Sigmoid colon (tissue), 7 donors: ENCODE data around the gene AURKAIP1. TPM values are rescaled to one million over a fixed set of nuclear protein-coding genes. Genes with fewer than 3 reads are reported as not detected.

Experiments
- DNase-seq: peaks from one replicate; pipeline ENCODE4 v3.0.0-alpha.2; 2019
- H3K27ac ChIP-seq, 4 donors: fragments of 200-600 bp; sonication (generic); one replicate each; pipeline ENCODE4 v1.5.1; 2016 to 2019; ENCODE audit warnings: mild to moderate bottlenecking in 1 of 4
- H3K27me3 ChIP-seq, 3 donors: fragments of 200-600 bp; sonication (generic); one replicate each; pipeline ENCODE4 v1.5.1; 2019; ENCODE audit warnings: mild to moderate bottlenecking in 1 of 3
- H3K36me3 ChIP-seq, 4 donors: fragments of 200-600 bp; sonication (generic); one replicate each; pipeline ENCODE4 v1.5.1; 2016 to 2019
- H3K4me1 ChIP-seq, 4 donors: fragments of 200-600 bp; sonication (generic); one replicate each; pipeline ENCODE4 v1.5.1; 2017 to 2019
- H3K4me3 ChIP-seq, 4 donors: fragments of 200-600 bp; sonication (generic); one replicate each; pipeline ENCODE4 v1.5.1; 2017 to 2019; ENCODE audit warnings: mild to moderate bottlenecking in 2 of 4, moderate library complexity in 1 of 4
- H3K9me3 ChIP-seq, 4 donors: fragments of 200-600 bp in 3 of 4; sonication (generic) in 3 of 4; one replicate each; pipeline versions ENCODE4 v1.5.1 to v1.6.1; 2013 to 2019
- CTCF ChIP-seq, 4 experiments: fragments of 450-650 bp in 3 of 4; fragments of 200-600 bp in 1 of 4; IDR thresholded peaks; one replicate each; pipeline ENCODE4 v1.5.1; 2016 to 2019; ENCODE audit warnings: antibody characterized with exemption in 4 of 4, mild to moderate bottlenecking in 3 of 4, moderate library complexity in 2 of 4
- EP300 ChIP-seq, 4 donors: sonication (generic); formaldehyde crosslinking; IDR thresholded peaks; one replicate each; pipeline ENCODE4 v1.6.1; 2017; ENCODE audit warnings: antibody characterized with exemption in 4 of 4
- POLR2A ChIP-seq, 2 donors: fragments of 450-650 bp; IDR thresholded peaks; one replicate each; pipeline ENCODE4 v1.6.1; 2016; ENCODE audit warnings: antibody characterized with exemption in 2 of 2, mild to moderate bottlenecking in 2 of 2, moderate library complexity in 2 of 2
- POLR2AphosphoS5 ChIP-seq, 4 donors: sonication (generic); formaldehyde crosslinking; IDR thresholded peaks; one replicate each; pipeline ENCODE4 v1.6.1; 2017; ENCODE audit warnings: antibody characterized with exemption in 4 of 4
- WGBS, 2 donors: extraction: QIAGEN DNeasy Blood & Tissue Kit; methylation state at CpG; one replicate each; pipeline ENCODE4 v1.1.7; 2013; 5-methylcytosine and 5-hydroxymethylcytosine counted together
- intact Hi-C: fragments of 100-400 bp; cut with DNase I; formaldehyde crosslinking; loops from one replicate; pipeline ENCODE4 v1.15.1; 2023
- polyA plus RNA-seq, 3 donors: library from polyadenylated mRNA; stranded (reverse); fragments of 200-250 nt; gene quantifications; one replicate each; pipeline ENCODE4 v1.2.3, GENCODE V29; 2013
- total RNA-seq, 4 donors: library from RNA; depleted of rRNA; stranded (reverse); fragments of >200 nt; gene quantifications; one replicate each; pipeline ENCODE4 v1.1.0, GENCODE V29; 2016
- donor health status: healthy with polysubstance abuse.
- donor health status: Bipolar disorder and iron deficiency.
- donor health status: healthy.

The AURKAIP1 gene
- total and polyA plus RNA-seq, 7 donors = 89.3 to 288 (median 143) TPM

- peaks cover 31 to 79% (median 57%) of the 10 kb centered on the region in 4 donors for H3K36me3 ChIP-seq
- no peaks in the 10 kb centered on the region for H3K27me3 ChIP-seq
- WGBS, 2 donors = 93 to 94% methylated on average over 11 of the region's 11 CpGs
- no peak overlapping the region for H3K4me3 ChIP-seq
- no peaks in the 10 kb centered on the region for H3K9me3 ChIP-seq
- peak overlapping the region in 1 of 4 donors; percentile 22 for H3K27ac ChIP-seq
- TF ChIP-seq POLR2A (IDR thresholded peaks at IDR 0.05) (no peak), EP300 (IDR thresholded peaks at IDR 0.05) (no peak), POLR2AphosphoS5 (IDR thresholded peaks at IDR 0.05) (no peak), CTCF (IDR thresholded peaks at IDR 0.05) (no peak)
- no peak for DNase-seq
- peaks cover 0 to 43% (median 21%) of the 10 kb centered on the region in 4 donors for H3K4me1 ChIP-seq
- intact Hi-C loops = no loop called here
These were observed 20.2 kb upstream of the AURKAIP1 start for GRCh38 chr1:1395166-1395565.

GRCh38 chr1:1394116-1394515 lies 19.1 kb upstream of the AURKAIP1 start:
- Histone ChIP-seq H3K4me3 (no peak overlapping the region), H3K27me3 (no peaks in the 10 kb centered on the region), H3K27ac (no peak overlapping the region), H3K4me1 (peaks cover 0 to 36% (median 17%) of the 10 kb centered on the region in 4 donors), H3K9me3 (no peaks in the 10 kb centered on the region), H3K36me3 (peaks cover 41 to 89% (median 67%) of the 10 kb centered on the region in 4 donors)
- TF ChIP-seq POLR2A (IDR thresholded peaks at IDR 0.05) (no peak), EP300 (IDR thresholded peaks at IDR 0.05) (no peak), CTCF (IDR thresholded peaks at IDR 0.05) (no peak), POLR2AphosphoS5 (IDR thresholded peaks at IDR 0.05) (no peak)
- intact Hi-C loops = no loop called here
- no peak for DNase-seq
- WGBS, 2 donors = 96 to 97% methylated on average over 7 of the region's 7 CpGs

DNA sequence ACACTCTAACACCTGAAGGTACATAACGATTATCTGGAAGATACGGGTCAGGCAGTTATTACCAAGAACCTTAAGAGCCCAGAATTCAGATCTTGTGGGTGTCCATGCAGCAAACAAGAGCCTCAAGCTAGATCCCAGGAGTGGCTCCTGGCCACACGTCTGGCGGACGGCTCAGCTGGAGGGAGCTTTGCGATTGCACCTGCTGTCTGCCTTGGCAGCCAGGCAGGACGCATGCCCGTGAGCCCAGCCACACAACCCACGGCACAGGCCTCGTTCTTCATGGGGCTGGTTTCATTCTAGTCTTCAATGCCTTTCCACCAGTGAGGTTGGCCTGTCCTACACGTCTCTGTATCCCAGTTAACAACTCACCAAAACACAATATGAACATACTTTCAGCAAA lies 18.4 kb upstream of the AURKAIP1 start:
- H3K9me3 ChIP-seq = no peaks in the 10 kb centered on the region
- intact Hi-C loops = no loop called here
- no peaks in the 10 kb centered on the region for H3K27me3 ChIP-seq
- no peak for TF ChIP-seq CTCF (IDR thresholded peaks at IDR 0.05)
- no peak for TF ChIP-seq EP300 (IDR thresholded peaks at IDR 0.05)
- no peak for TF ChIP-seq POLR2AphosphoS5 (IDR thresholded peaks at IDR 0.05)
- TF ChIP-seq POLR2A (IDR thresholded peaks at IDR 0.05) = no peak
- peaks cover 0 to 32% (median 16%) of the 10 kb centered on the region in 4 donors for H3K4me1 ChIP-seq
- peaks cover 48 to 96% (median 73%) of the 10 kb centered on the region in 4 donors for H3K36me3 ChIP-seq
- no peak overlapping the region for H3K27ac ChIP-seq
- DNase-seq = no peak
- H3K4me3 ChIP-seq = no peak overlapping the region
- 91 to 94% methylated on average over 11 of the region's 11 CpGs for WGBS, 2 donors

DNA sequence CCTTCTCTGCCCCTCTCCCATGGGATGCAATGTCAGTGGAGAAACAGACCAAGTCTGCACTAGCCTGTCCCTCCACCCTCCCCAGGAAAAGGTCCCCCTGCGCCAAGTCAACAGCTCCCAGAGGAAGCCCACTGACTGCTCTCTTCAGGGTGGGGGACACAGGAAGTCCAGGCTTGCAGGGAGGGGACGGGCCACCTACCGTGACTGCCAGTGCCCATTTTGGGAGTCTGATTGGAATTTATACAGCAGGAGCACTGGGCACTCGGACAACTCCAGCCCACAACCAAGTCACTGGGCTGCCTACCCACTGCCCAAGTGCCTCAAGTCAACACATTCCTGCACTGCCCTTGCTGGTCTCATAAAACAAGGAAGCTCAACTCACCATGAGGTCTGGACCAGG lies 18.0 kb upstream of the AURKAIP1 start:
- no peak overlapping the region for H3K4me3 ChIP-seq
- 95 to 97% methylated on average over 4 of the region's 4 CpGs for WGBS, 2 donors
- H3K36me3 ChIP-seq = peaks cover 52 to 99% (median 77%) of the 10 kb centered on the region in 4 donors
- no peaks in the 10 kb centered on the region for H3K27me3 ChIP-seq
- no peak for DNase-seq
- H3K9me3 ChIP-seq = no peaks in the 10 kb centered on the region
- H3K27ac ChIP-seq = no peak overlapping the region
- peaks cover 0 to 28% (median 11%) of the 10 kb centered on the region in 4 donors for H3K4me1 ChIP-seq
- TF ChIP-seq EP300 (IDR thresholded peaks at IDR 0.05) (no peak), POLR2AphosphoS5 (IDR thresholded peaks at IDR 0.05) (no peak), CTCF (IDR thresholded peaks at IDR 0.05) (no peak), POLR2A (IDR thresholded peaks at IDR 0.05) (no peak)
- intact Hi-C loops = no loop called here

DNA sequence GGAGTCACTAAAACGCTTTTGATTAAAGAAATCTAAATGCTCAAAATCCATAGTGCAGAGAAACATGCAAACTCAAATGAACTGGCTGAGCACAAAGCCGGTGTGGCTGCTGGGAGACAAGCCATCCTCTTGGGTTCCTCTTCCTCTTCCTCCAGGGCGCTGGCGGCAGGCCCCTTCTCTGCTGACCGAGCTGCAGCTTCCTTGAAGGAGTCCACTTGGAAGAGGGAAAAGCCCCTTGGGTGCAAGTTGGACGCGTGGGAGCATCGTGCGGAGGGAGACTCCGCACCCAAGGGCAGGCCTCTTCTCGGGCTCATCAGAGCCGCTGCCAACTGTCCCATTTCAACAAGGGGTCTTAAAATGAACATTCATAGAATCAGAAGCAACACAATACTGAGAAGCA lies 16.2 kb upstream of the AURKAIP1 start:
- intact Hi-C loops = no loop called here
- Histone ChIP-seq H3K36me3 (peaks cover 70 to 100% (median 87%) of the 10 kb centered on the region in 4 donors), H3K27me3 (no peaks in the 10 kb centered on the region), H3K27ac (no peak overlapping the region), H3K9me3 (no peaks in the 10 kb centered on the region), H3K4me3 (no peak overlapping the region), H3K4me1 (peaks cover 0 to 14% (median 0%) of the 10 kb centered on the region in 4 donors)
- TF ChIP-seq CTCF (IDR thresholded peaks at IDR 0.05) (no peak), EP300 (IDR thresholded peaks at IDR 0.05) (no peak), POLR2AphosphoS5 (IDR thresholded peaks at IDR 0.05) (no peak), POLR2A (IDR thresholded peaks at IDR 0.05) (no peak)
- WGBS, 2 donors = 92 to 93% methylated on average over 12 of the region's 12 CpGs
- DNase-seq = no peak
